Skeletal muscle satellite cell (primary cell): ENCODE results near the gene AP2M1.

Experiments
- H3K27me3 ChIP-seq: 2 replicates; pipeline ENCODE4 v1.7.0; 2013; ENCODE audit warnings: low read length; ENCODE audit not compliant: control insufficient read depth, insufficient read depth
- H3K36me3 ChIP-seq: 2 replicates; pipeline ENCODE4 v1.7.0; 2013; ENCODE audit warnings: mild to moderate bottlenecking, control low read depth, low read length; ENCODE audit not compliant: insufficient read depth
- H3K4me1 ChIP-seq: 2 replicates; pipeline ENCODE4 v1.7.0; 2013; ENCODE audit warnings: low read length; ENCODE audit not compliant: control insufficient read depth, insufficient read depth
- H3K4me2 ChIP-seq: 2 replicates; pipeline ENCODE4 v1.7.0; 2013; ENCODE audit warnings: mild to moderate bottlenecking, low read length
- H3K4me3 ChIP-seq: 2 replicates; pipeline ENCODE4 v1.7.0; 2013; ENCODE audit warnings: low read length
- H3K9ac ChIP-seq: 2 replicates; pipeline ENCODE4 v1.7.0; 2013; ENCODE audit warnings: mild to moderate bottlenecking, low read depth, low read length, moderate library complexity
- H3K9me3 ChIP-seq: replicated peaks from 2 replicates; pipeline ENCODE4 v1.7.0; 2013; ENCODE audit warnings: mild to moderate bottlenecking, control low read depth, low read length

The AP2M1 gene

GRCh38 chr3:184203526-184203925 lies 28.9 kb downstream of the AP2M1 start:
- H3K4me1 ChIP-seq = no peaks in the 10 kb centered on the region
- no peaks in the 10 kb centered on the region for H3K9me3 ChIP-seq
- H3K9ac ChIP-seq = no peak overlapping the region
- no peak overlapping the region for H3K4me3 ChIP-seq
- H3K36me3 ChIP-seq = no peaks in the 10 kb centered on the region
- H3K4me2 ChIP-seq = no peak overlapping the region
- peaks cover 17% of the 10 kb centered on the region for H3K27me3 ChIP-seq

GRCh38 chr3:184209146-184209923 lies 34.7 kb downstream of the AP2M1 start:
- H3K4me1 ChIP-seq = no peaks in the 10 kb centered on the region
- no peak overlapping the region for H3K9ac ChIP-seq
- no peaks in the 10 kb centered on the region for H3K9me3 ChIP-seq
- H3K4me3 ChIP-seq = no peak overlapping the region
- H3K4me2 ChIP-seq = no peak overlapping the region
- H3K36me3 ChIP-seq = no peaks in the 10 kb centered on the region
- H3K27me3 ChIP-seq = peaks cover 27% of the 10 kb centered on the region

GRCh38 chr3:184211297-184211696 lies 36.6 kb downstream of the AP2M1 start:
- Histone ChIP-seq H3K9me3 (no peaks in the 10 kb centered on the region), H3K9ac (no peak overlapping the region), H3K36me3 (no peaks in the 10 kb centered on the region), H3K27me3 (peaks cover 34% of the 10 kb centered on the region), H3K4me2 (no peak overlapping the region), H3K4me1 (no peaks in the 10 kb centered on the region), H3K4me3 (no peak overlapping the region)

GRCh38 chr3:184211718-184212117 lies 37.1 kb downstream of the AP2M1 start:
- Histone ChIP-seq H3K4me1 (no peaks in the 10 kb centered on the region), H3K9ac (no peak overlapping the region), H3K9me3 (no peaks in the 10 kb centered on the region), H3K36me3 (no peaks in the 10 kb centered on the region), H3K4me2 (no peak overlapping the region), H3K27me3 (peaks cover 30% of the 10 kb centered on the region), H3K4me3 (no peak overlapping the region)

- Histone ChIP-seq H3K4me2 (no peak overlapping the region), H3K4me1 (no peaks in the 10 kb centered on the region), H3K36me3 (no peaks in the 10 kb centered on the region), H3K4me3 (no peak overlapping the region), H3K9me3 (no peaks in the 10 kb centered on the region), H3K9ac (no peak overlapping the region), H3K27me3 (peaks cover 28% of the 10 kb centered on the region)
These were observed 44.2 kb downstream of the AP2M1 start for GRCh38 chr3:184218814-184219213.

- H3K27me3 ChIP-seq = peaks cover 32% of the 10 kb centered on the region
- no peaks in the 10 kb centered on the region for H3K36me3 ChIP-seq
- H3K9ac ChIP-seq = no peak overlapping the region
- H3K4me3 ChIP-seq = no peak overlapping the region
- H3K4me1 ChIP-seq = no peaks in the 10 kb centered on the region
- no peak overlapping the region for H3K4me2 ChIP-seq
- H3K9me3 ChIP-seq = no peaks in the 10 kb centered on the region
These were observed 47.9 kb downstream of the AP2M1 start for GRCh38 chr3:184222521-184222920.

GRCh38 chr3:184223946-184224345 lies 49.3 kb downstream of the AP2M1 start:
- H3K4me1 ChIP-seq = peaks cover 2% of the 10 kb centered on the region
- H3K9ac ChIP-seq = no peak overlapping the region
- H3K4me2 ChIP-seq = no peak overlapping the region
- no peak overlapping the region for H3K4me3 ChIP-seq
- H3K36me3 ChIP-seq = no peaks in the 10 kb centered on the region
- H3K9me3 ChIP-seq = no peaks in the 10 kb centered on the region
- peaks cover 37% of the 10 kb centered on the region for H3K27me3 ChIP-seq

- Histone ChIP-seq H3K36me3 (no peaks in the 10 kb centered on the region), H3K4me1 (peaks cover 11% of the 10 kb centered on the region), H3K4me2 (no peak overlapping the region), H3K27me3 (peaks cover 70% of the 10 kb centered on the region), H3K9me3 (no peaks in the 10 kb centered on the region), H3K9ac (no peak overlapping the region), H3K4me3 (no peak overlapping the region)
These were observed 52.9 kb downstream of the AP2M1 start for GRCh38 chr3:184227481-184227935.

- Histone ChIP-seq H3K9ac (no peak overlapping the region), H3K4me2 (no peak overlapping the region), H3K4me1 (peaks cover 11% of the 10 kb centered on the region), H3K36me3 (no peaks in the 10 kb centered on the region), H3K9me3 (no peaks in the 10 kb centered on the region), H3K27me3 (peaks cover 76% of the 10 kb centered on the region), H3K4me3 (no peak overlapping the region)
These were observed 53.9 kb downstream of the AP2M1 start for GRCh38 chr3:184228376-184229137.

- Histone ChIP-seq H3K4me3 (peak within 1 kb of the TSS; percentile 65), H3K9me3 (no peaks in the 10 kb centered on the region), H3K36me3 (no peaks in the 10 kb centered on the region), H3K27me3 (peaks cover 68% of the 10 kb centered on the region), H3K9ac (no peak within 1 kb of the TSS), H3K4me2 (peak within 1 kb of the TSS; percentile 86), H3K4me1 (peaks cover 19% of the 10 kb centered on the region)
These were observed 54.9 kb downstream of the AP2M1 start, which contains the start of gene VWA5B2 for GRCh38 chr3:184229394-184230080. VWA5B2 (plus strand) TSS chr3:184229585; CDS start chr3:184230529, 944 bp downstream.

GRCh38 chr3:184230081-184230602 lies 55.5 kb downstream of the AP2M1 start:
- Histone ChIP-seq H3K4me3 (no peak overlapping the region), H3K27me3 (peaks cover 68% of the 10 kb centered on the region), H3K4me2 (peak overlapping the region; percentile 86), H3K9ac (no peak overlapping the region), H3K4me1 (peaks cover 19% of the 10 kb centered on the region), H3K9me3 (no peaks in the 10 kb centered on the region), H3K36me3 (no peaks in the 10 kb centered on the region)
